ENCODE measurements around the gene MGAT1. TPM values are rescaled to one million over a fixed set of nuclear protein-coding genes. Genes with fewer than 3 reads are reported as not detected.
A peak's percentile ranks its signal among the peaks of the same experiment; 100 is the strongest.

Gene MGAT1
- total RNA-seq, 1 experiment from 2014 or later, result 93.6 TPM

GRCh38 chr5:180844432-180844831, 41.8 kb upstream of the MGAT1 start:
- H3K27me3 Mint-ChIP-seq (ENCODE audit: low read depth), result peaks cover 43% of the 10 kb centered on the region
- DNase-seq (ENCODE audit: low spot score) (no peak), ATAC-seq (peak; percentile 74)
- peaks cover 64% of the 10 kb centered on the region for H3K36me3 Mint-ChIP-seq
- no peak overlapping the region for H3K4me3 Mint-ChIP-seq
- peaks cover 14% of the 10 kb centered on the region for H3K4me1 Mint-ChIP-seq
- TF ChIP-seq ZNF121 (CRISPR knock-in tag; IDR thresholded peaks at IDR 0.05), result no peak
- no peak for TF ChIP-seq TP53 (CRISPR knock-in tag; IDR thresholded peaks at IDR 0.05)
- TF ChIP-seq, protein P1, sequence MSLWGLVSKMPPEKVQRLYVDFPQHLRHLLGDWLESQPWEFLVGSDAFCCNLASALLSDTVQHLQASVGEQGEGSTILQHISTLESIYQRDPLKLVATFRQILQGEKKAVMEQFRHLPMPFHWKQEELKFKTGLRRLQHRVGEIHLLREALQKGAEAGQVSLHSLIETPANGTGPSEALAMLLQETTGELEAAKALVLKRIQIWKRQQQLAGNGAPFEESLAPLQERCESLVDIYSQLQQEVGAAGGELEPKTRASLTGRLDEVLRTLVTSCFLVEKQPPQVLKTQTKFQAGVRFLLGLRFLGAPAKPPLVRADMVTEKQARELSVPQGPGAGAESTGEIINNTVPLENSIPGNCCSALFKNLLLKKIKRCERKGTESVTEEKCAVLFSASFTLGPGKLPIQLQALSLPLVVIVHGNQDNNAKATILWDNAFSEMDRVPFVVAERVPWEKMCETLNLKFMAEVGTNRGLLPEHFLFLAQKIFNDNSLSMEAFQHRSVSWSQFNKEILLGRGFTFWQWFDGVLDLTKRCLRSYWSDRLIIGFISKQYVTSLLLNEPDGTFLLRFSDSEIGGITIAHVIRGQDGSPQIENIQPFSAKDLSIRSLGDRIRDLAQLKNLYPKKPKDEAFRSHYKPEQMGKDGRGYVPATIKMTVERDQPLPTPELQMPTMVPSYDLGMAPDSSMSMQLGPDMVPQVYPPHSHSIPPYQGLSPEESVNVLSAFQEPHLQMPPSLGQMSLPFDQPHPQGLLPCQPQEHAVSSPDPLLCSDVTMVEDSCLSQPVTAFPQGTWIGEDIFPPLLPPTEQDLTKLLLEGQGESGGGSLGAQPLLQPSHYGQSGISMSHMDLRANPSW (CRISPR knock-in tag; conservative IDR thresholded peaks at IDR 0.05; ENCODE audit: low read depth), result no peak
- no peak for TF ChIP-seq ZNF232 (CRISPR knock-in tag; IDR thresholded peaks at IDR 0.05)
- no peak for TF ChIP-seq SMAD3 (CRISPR knock-in tag; IDR thresholded peaks at IDR 0.05; ENCODE audit: borderline replicate concordance)
- TF ChIP-seq ZNF138 (CRISPR knock-in tag; conservative IDR thresholded peaks at IDR 0.05), result no peak
- TF ChIP-seq AR (CRISPR knock-in tag; IDR thresholded peaks at IDR 0.05), result no peak
- TF ChIP-seq ZBTB21 (CRISPR knock-in tag; IDR thresholded peaks at IDR 0.05; ENCODE audit: borderline replicate concordance), result no peak
- TF ChIP-seq, protein P2, sequence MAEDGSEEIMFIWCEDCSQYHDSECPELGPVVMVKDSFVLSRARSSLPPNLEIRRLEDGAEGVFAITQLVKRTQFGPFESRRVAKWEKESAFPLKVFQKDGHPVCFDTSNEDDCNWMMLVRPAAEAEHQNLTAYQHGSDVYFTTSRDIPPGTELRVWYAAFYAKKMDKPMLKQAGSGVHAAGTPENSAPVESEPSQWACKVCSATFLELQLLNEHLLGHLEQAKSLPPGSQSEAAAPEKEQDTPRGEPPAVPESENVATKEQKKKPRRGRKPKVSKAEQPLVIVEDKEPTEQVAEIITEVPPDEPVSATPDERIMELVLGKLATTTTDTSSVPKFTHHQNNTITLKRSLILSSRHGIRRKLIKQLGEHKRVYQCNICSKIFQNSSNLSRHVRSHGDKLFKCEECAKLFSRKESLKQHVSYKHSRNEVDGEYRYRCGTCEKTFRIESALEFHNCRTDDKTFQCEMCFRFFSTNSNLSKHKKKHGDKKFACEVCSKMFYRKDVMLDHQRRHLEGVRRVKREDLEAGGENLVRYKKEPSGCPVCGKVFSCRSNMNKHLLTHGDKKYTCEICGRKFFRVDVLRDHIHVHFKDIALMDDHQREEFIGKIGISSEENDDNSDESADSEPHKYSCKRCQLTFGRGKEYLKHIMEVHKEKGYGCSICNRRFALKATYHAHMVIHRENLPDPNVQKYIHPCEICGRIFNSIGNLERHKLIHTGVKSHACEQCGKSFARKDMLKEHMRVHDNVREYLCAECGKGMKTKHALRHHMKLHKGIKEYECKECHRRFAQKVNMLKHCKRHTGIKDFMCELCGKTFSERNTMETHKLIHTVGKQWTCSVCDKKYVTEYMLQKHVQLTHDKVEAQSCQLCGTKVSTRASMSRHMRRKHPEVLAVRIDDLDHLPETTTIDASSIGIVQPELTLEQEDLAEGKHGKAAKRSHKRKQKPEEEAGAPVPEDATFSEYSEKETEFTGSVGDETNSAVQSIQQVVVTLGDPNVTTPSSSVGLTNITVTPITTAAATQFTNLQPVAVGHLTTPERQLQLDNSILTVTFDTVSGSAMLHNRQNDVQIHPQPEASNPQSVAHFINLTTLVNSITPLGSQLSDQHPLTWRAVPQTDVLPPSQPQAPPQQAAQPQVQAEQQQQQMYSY (CRISPR knock-in tag; IDR thresholded peaks at IDR 0.05), result no peak
- no peak for TF ChIP-seq MXD4 (CRISPR knock-in tag; IDR thresholded peaks at IDR 0.05; ENCODE audit: borderline replicate concordance)
- no peak for TF ChIP-seq ZNF396 (CRISPR knock-in tag; IDR thresholded peaks at IDR 0.05; ENCODE audit: borderline replicate concordance)
- TF ChIP-seq NFE2L1 (CRISPR knock-in tag; IDR thresholded peaks at IDR 0.05), result no peak
- TF ChIP-seq, protein P3, sequence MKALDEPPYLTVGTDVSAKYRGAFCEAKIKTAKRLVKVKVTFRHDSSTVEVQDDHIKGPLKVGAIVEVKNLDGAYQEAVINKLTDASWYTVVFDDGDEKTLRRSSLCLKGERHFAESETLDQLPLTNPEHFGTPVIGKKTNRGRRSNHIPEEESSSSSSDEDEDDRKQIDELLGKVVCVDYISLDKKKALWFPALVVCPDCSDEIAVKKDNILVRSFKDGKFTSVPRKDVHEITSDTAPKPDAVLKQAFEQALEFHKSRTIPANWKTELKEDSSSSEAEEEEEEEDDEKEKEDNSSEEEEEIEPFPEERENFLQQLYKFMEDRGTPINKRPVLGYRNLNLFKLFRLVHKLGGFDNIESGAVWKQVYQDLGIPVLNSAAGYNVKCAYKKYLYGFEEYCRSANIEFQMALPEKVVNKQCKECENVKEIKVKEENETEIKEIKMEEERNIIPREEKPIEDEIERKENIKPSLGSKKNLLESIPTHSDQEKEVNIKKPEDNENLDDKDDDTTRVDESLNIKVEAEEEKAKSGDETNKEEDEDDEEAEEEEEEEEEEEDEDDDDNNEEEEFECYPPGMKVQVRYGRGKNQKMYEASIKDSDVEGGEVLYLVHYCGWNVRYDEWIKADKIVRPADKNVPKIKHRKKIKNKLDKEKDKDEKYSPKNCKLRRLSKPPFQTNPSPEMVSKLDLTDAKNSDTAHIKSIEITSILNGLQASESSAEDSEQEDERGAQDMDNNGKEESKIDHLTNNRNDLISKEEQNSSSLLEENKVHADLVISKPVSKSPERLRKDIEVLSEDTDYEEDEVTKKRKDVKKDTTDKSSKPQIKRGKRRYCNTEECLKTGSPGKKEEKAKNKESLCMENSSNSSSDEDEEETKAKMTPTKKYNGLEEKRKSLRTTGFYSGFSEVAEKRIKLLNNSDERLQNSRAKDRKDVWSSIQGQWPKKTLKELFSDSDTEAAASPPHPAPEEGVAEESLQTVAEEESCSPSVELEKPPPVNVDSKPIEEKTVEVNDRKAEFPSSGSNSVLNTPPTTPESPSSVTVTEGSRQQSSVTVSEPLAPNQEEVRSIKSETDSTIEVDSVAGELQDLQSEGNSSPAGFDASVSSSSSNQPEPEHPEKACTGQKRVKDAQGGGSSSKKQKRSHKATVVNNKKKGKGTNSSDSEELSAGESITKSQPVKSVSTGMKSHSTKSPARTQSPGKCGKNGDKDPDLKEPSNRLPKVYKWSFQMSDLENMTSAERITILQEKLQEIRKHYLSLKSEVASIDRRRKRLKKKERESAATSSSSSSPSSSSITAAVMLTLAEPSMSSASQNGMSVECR (CRISPR knock-in tag; IDR thresholded peaks at IDR 0.05; ENCODE audit: borderline replicate concordance), result no peak
- TF ChIP-seq ZNF219 (CRISPR knock-in tag; IDR thresholded peaks at IDR 0.05; ENCODE audit: borderline replicate concordance), result no peak
- POLR2A ChIA-PET, result no interaction called here
- peaks cover 69% of the 10 kb centered on the region for H3K9me3 Mint-ChIP-seq
- H3K27ac Mint-ChIP-seq, result no peak overlapping the region
- CTCF ChIA-PET, result interaction anchor here (0.8 kb wide), 1 partner anchor 233 kb away, joined by 3 read pairs; no protein-coding TSS in a partner anchor
